Brain microvascular endothelial cell (primary cell): ENCODE data around the gene ZMYND8.
A peak's percentile ranks its signal among the peaks of the same experiment; 100 is the strongest.

Experiments used
- DNase-seq: peaks from one replicate; pipeline ENCODE4 v3.0.0-alpha.2; 2020
- H3K27ac ChIP-seq: fragments of 250-450 bp; sonication (Bioruptor Pico); 2 replicates; pipeline ENCODE4 v1.5.1; 2020; ENCODE audit warnings: mild to moderate bottlenecking, moderate library complexity
- H3K27me3 ChIP-seq: fragments of 250-450 bp; sonication (Bioruptor Pico); replicated peaks from 2 replicates; pipeline ENCODE4 v1.5.1; 2020; ENCODE audit warnings: mild to moderate bottlenecking
- H3K36me3 ChIP-seq: fragments of 250-450 bp; sonication (Bioruptor Pico); replicated peaks from 2 replicates; pipeline ENCODE4 v1.5.1; 2020; ENCODE audit warnings: mild to moderate bottlenecking
- H3K4me3 ChIP-seq: 2 replicates; pipeline ENCODE4 v1.5.1; 2011; ENCODE audit warnings: low read depth, mild to moderate bottlenecking, control low read depth, low read length, moderate library complexity
- CTCF ChIP-seq: IDR thresholded peaks from 2 replicates; pipeline ENCODE4 v1.5.1; 2011; ENCODE audit warnings: low read depth, mild to moderate bottlenecking, moderate library complexity, low read length, control low read depth, inconsistent platforms; ENCODE audit errors: missing control alignments
- in situ Hi-C: cut with HindIII; loops from 2 replicates; pipeline ENCODE4 v1.10.0; 2017; ENCODE audit warnings: low sequenced_read_pairs, low pct_ligation_motif_present

ZMYND8 gene

GRCh38 chr20:47358672-47359529 lies 2.4 kb upstream of the ZMYND8 start:
- Histone ChIP-seq H3K4me3 (peak overlapping the region; percentile 5), H3K27me3 (no peaks in the 10 kb centered on the region), H3K27ac (peak overlapping the region; percentile 92), H3K36me3 (no peaks in the 10 kb centered on the region)
- in situ Hi-C loops, result no loop called here
- peak; percentile 95 for DNase-seq
- TF ChIP-seq CTCF, result no peak

- TF ChIP-seq CTCF, result no peak
- DNase-seq, result no peak
- Histone ChIP-seq H3K27me3 (no peaks in the 10 kb centered on the region), H3K27ac (peak overlapping the region; percentile 92), H3K4me3 (no peak overlapping the region), H3K36me3 (no peaks in the 10 kb centered on the region)
- in situ Hi-C loops, result no loop called here
Measured at GRCh38 chr20:47358039-47358671, 1.7 kb upstream of the ZMYND8 start.

- Histone ChIP-seq H3K27me3 (no peaks in the 10 kb centered on the region), H3K36me3 (peaks cover 3% of the 10 kb centered on the region), H3K27ac (peak overlapping the region; percentile 92), H3K4me3 (no peak overlapping the region)
- peak; percentile 90 for DNase-seq
- in situ Hi-C loops, result no loop called here
- TF ChIP-seq CTCF, result no peak
Measured at GRCh38 chr20:47357296-47358038, 968 bp upstream of the ZMYND8 start.

GRCh38 chr20:47356220-47356525 lies 326 bp downstream of the ZMYND8 start:
- in situ Hi-C loops, result no loop called here
- no peak for DNase-seq
- peak overlapping the region; percentile 42 for H3K4me3 ChIP-seq
- no peaks in the 10 kb centered on the region for H3K27me3 ChIP-seq
- H3K36me3 ChIP-seq, result peaks cover 4% of the 10 kb centered on the region
- peak overlapping the region; percentile 92 for H3K27ac ChIP-seq
- TF ChIP-seq CTCF, result no peak

GRCh38 chr20:47355489-47356219 lies 845 bp downstream of the ZMYND8 start:
- DNase-seq, result no peak
- Histone ChIP-seq H3K4me3 (peak overlapping the region; percentile 42), H3K36me3 (peaks cover 4% of the 10 kb centered on the region), H3K27ac (peak overlapping the region; percentile 92), H3K27me3 (no peaks in the 10 kb centered on the region)
- in situ Hi-C loops, result no loop called here
- no peak for TF ChIP-seq CTCF
